Cardiac fibroblast (primary cell): ENCODE data around the gene RIT2.
A peak's percentile ranks its signal among the peaks of the same experiment; 100 is the strongest.

Experiments used
- DNase-seq, 2 donors: peaks; one replicate each; pipeline versions ENCODE4 v3.0.0 to v3.0.0-alpha.2; 2010; ENCODE audit warnings: low read depth in 2 of 2
- H3K4me3 ChIP-seq, 2 donors: replicated peaks in 1 of 2; 1 replicate in 1 of 2; 2 replicates in 1 of 2; pipeline ENCODE4 v1.5.1; 2011; ENCODE audit warnings: low read depth in 2 of 2, low read length in 2 of 2, mild to moderate bottlenecking in 2 of 2, moderate library complexity in 1 of 2
- TF ChIP-seq, protein P1 (sequence below): IDR thresholded peaks from one replicate; pipeline ENCODE4 v1.5.1; 2011; ENCODE audit warnings: low read depth, mild to moderate bottlenecking, low read length, inconsistent platforms

RIT2 gene

DNA sequence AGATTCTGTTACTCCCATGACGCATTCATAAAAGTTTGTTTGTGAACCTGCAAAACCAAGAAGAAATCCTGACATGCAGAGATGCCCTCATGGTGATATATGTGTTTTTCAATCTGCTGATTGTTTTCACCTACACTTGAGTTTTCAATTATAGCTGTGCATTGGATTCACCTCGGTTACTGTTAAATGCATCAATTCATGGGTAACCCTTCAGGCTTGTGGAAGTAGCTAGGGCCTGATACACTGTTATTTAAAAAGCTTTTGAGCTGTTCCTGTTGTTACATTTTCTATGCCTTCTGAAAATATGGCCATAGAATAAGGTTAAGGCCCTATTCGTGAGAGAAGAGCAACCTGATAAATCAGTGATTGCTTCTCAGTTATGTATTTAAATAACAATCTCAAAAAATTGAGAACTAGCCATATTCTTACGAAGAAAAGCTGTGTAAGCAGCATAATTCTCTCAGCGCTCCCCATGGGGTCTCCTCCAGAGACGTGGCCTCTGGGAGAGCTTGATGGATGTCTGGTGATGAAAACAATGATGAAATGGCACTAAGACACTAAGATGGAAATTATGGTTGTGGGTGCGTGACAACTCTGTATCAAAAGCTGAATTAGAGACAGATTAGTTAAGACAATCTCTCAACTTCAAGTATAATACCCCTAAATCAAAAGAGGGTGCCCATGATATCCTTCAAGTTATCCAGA lies 60.5 kb downstream of the RIT2 start:
- DNase-seq: no peak
- TF ChIP-seq, protein P1, sequence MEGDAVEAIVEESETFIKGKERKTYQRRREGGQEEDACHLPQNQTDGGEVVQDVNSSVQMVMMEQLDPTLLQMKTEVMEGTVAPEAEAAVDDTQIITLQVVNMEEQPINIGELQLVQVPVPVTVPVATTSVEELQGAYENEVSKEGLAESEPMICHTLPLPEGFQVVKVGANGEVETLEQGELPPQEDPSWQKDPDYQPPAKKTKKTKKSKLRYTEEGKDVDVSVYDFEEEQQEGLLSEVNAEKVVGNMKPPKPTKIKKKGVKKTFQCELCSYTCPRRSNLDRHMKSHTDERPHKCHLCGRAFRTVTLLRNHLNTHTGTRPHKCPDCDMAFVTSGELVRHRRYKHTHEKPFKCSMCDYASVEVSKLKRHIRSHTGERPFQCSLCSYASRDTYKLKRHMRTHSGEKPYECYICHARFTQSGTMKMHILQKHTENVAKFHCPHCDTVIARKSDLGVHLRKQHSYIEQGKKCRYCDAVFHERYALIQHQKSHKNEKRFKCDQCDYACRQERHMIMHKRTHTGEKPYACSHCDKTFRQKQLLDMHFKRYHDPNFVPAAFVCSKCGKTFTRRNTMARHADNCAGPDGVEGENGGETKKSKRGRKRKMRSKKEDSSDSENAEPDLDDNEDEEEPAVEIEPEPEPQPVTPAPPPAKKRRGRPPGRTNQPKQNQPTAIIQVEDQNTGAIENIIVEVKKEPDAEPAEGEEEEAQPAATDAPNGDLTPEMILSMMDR: no peak
- no peak overlapping the region for H3K4me3 ChIP-seq

DNA sequence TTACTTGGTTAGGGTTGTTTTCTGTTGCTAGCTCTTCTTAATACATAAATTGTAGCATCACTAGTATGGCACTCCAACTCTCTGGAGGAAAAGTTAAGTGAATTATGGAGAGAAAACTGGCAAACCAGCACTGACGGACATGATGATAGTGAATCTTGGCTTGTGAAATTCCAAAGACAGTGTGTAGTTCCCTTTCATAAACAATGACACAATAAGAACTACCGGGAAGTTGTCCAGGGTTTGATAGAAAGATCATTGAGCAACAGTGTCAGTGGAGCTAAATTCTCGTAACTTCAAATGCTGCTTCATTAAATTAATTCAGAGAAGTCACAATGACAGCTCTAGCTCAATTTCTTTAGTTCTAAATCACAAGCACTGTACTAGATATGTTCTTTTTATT lies 66.5 kb downstream of the RIT2 start:
- TF ChIP-seq, protein P1: no peak
- peak; percentile 86 to 92 for DNase-seq
- H3K4me3 ChIP-seq: no peak overlapping the region

DNA sequence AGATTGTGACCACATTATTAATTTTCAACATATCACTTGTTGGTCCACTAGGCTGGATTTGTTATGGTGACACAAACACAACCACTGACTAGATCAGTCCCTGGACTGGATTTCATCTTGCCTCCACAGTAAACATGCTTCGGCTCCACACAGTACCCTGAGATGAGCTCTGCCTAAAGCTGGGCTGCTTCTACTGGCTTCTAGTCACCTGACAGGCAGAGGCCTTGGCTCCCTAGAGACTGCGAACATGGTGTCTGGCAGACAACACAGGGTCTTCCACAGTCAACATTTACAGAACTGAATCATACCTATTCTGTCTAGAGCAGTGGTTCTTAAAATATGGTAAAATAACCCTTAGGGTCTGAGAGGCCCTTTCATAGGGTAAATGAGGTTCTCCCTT lies 69.2 kb downstream of the RIT2 start:
- no peak overlapping the region for H3K4me3 ChIP-seq
- DNase-seq: no peak

DNA sequence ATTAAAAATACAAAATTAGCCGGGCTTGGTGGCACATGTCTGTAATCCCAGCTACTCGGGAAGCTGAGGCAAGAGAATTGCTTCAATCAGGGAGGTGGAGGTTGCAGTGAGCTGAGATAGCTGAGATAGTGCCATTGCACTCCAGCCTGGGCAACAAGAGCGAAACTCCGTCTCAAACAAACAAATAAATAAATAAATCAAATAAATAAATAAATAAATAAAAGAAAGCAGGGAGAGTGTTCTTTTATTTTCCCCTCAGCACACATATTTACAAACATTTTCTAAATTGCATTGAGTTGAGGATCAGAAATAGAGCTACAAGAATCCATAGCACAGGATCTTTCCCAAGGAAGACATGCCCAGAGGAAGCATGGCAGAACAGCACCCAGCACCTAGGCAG lies 71.9 kb downstream of the RIT2 start:
- no peak overlapping the region for H3K4me3 ChIP-seq

More for the DNA sequence above, 69.2 kb downstream of the RIT2 start:
- TF ChIP-seq, protein P1: no peak

DNA sequence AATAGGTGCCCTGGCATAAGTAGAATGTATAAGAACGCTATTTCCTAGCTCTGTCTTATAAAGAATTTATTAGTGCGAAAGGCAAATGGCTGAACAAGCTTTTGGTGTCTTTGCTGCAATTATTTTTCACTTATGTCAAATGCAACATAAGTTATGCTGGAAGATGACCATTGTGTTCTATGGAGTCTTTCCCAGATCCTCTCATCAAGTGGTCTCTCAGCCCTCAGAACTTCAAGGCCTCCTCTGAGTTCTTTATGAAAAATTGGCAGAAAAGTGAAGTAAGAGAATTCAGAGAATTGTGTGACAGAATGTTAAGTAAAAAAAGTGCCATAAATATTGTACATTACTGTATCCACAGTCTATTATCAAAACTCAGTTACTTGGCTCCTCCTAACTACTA lies 75.2 kb downstream of the RIT2 start:
- TF ChIP-seq, protein P1: no peak
- H3K4me3 ChIP-seq: no peak overlapping the region
- DNase-seq: peak in 1 of 2 donors; percentile 9

More for the DNA sequence above, 71.9 kb downstream of the RIT2 start:
- no peak for DNase-seq
- TF ChIP-seq, protein P1: no peak

DNA sequence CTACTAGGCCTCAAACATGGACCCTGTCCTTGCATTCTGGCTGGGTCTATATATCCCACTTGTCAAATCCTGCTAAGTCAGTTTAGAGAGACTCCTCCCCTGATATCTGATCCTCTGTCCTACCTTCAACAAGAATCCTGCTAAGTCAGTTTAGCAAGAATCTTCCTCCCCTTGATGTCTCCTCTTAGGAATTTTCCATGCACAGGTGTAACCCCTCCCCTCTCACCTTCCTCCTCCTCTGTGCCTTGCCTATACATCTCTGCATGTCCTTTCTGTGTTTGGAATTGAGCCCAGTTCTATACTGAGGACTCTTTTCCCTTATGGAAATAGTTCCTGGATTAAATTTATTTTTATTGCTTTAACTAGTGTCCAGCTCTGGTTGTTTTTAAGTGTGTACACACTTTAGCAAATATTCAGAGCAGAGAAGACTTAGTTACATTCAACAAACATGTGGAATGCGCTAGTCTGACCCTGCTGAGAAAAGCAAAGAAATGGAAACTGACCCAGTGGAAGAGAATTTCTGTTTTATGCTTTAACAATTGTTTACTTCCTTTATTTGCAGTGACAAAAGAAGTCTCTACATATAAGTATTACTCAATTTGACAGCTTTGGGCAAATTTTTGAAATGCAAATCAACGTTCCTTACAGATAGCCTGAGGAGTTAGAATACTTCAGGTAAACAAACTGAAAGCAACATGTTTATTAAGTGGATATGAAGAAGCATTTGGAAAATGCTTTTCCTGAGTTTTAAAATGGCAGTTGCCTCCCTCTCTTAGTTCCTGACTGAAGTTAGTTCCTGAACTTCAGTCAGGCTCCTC lies 80.6 kb downstream of the RIT2 start:
- H3K4me3 ChIP-seq: no peak overlapping the region
- DNase-seq: no peak
- TF ChIP-seq, protein P1: no peak
